Measurements from ENCODE around the gene CTCFL. TPM values are rescaled to one million over a fixed set of nuclear protein-coding genes. Genes with fewer than 3 reads are reported as not detected.
A peak's percentile ranks its signal among the peaks of the same experiment; 100 is the strongest.

Gene CTCFL
- total and polyA plus RNA-seq, 4 donors: 0.05 to 0.08 (median 0.08) TPM; not detected in 1

DNA sequence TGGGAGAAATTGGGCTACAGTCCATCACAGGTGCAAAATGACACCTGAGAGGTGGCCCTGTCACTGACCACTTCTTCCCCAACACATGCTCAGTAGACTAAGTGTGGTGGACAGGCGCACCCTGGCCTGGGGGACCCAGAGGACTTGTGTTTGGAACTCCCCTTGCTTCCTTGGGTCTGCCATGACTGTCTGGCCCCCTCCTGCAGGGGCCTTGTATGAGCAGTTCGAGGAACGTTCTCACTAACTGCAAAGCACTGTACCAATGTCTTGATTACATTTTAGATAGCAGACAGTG, 32.0 kb upstream of the CTCFL start (continued):
- TF ChIP-seq RXRA (IDR thresholded peaks at IDR 0.05): no peak
- TF ChIP-seq NR2F2 (IDR thresholded peaks at IDR 0.05): no peak

DNA sequence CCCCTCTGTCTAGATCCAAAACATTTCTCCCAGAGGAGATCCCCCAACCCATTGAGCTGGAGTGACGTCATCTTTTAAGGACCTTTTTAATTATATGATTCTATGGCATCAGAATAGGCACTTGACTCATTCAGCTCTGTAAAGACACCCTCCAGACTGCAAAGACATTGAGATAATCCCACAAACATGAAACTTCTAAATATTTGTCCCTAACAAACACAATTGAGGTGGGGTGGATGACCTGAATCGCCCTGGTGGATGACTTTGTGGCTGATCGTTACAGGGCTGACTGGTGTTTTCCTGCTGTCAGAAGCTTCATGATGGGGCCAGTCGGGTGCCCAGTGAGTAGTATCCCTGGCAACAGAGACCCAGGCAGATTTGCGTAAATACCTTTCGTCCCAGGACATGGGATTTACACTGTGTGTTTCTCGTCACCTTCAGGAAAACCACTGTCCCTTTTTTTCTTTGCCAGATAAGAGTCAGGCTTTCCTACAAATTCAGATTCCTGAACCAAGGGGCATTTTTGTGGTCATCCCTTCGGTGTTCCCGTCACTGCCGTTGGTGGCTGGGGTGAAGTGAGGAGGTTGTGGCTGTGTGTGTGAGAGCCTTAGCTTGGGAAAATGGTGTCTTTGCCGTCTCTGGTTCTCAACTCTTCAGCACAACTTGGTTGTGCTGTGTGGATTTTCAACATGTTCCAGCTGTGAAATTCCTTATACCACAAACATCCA, 30.7 kb upstream of the CTCFL start:
- Histone ChIP-seq H3K9me3 (ENCODE audit: control insufficient read depth in 4 of 4, low read length in 3 of 4) (no peaks in the 10 kb centered on the region), H3K4me1 (ENCODE audit: control insufficient read depth in 4 of 4, insufficient read depth in 4 of 4, low read length in 3 of 4) (peaks cover 9 to 79% (median 46%) of the 10 kb centered on the region in 4 donors), H3K27ac (ENCODE audit: low read depth in 1 of 2, low read length in 2 of 2) (peak overlapping the region; percentile 87 to 89), H3K36me3 (ENCODE audit: control insufficient read depth in 4 of 4, insufficient read depth in 3 of 4, low read depth in 1 of 4, low read length in 3 of 4) (no peaks in the 10 kb centered on the region), H3K9ac (ENCODE audit: low read depth in 1 of 2, low read length in 2 of 2) (peak overlapping the region in 1 of 2 donors; percentile 85), H3K27me3 (ENCODE audit: control insufficient read depth in 4 of 4, insufficient read depth in 4 of 4, low read length in 3 of 4) (no peaks in the 10 kb centered on the region), H3K4me3 (ENCODE audit: low read depth in 1 of 3, low read length in 3 of 3) (no peak overlapping the region)
- TF ChIP-seq HNF4A (conservative IDR thresholded peaks at IDR 0.05) (peak; percentile 49 to 80), SP1 (IDR thresholded peaks at IDR 0.05) (peak; percentile 72), TAF1 (conservative IDR thresholded peaks at IDR 0.05) (no peak), HNF4G (IDR thresholded peaks at IDR 0.05) (no peak), NR2F2 (IDR thresholded peaks at IDR 0.05) (no peak), YY1 (IDR thresholded peaks at IDR 0.05) (peak; percentile 75), EGR1 (IDR thresholded peaks at IDR 0.05; ENCODE audit: low read depth in 2 of 2) (peak in 1 of 2 donors; percentile 61), RAD21 (IDR thresholded peaks at IDR 0.05) (peak; percentile 30 to 45), FOXA2 (IDR thresholded peaks at IDR 0.05) (peak; percentile 71), JUND (IDR thresholded peaks at IDR 0.05) (peak; percentile 93 to 96), RXRA (IDR thresholded peaks at IDR 0.05) (peak; percentile 94 to 98), FOXA1 (IDR thresholded peaks at IDR 0.05) (peak; percentile 43), GABPA (IDR thresholded peaks at IDR 0.05 in 1 of 2, conservative IDR thresholded peaks at IDR 0.05 in 1 of 2) (no peak)
- TF ChIP-seq, protein P1, sequence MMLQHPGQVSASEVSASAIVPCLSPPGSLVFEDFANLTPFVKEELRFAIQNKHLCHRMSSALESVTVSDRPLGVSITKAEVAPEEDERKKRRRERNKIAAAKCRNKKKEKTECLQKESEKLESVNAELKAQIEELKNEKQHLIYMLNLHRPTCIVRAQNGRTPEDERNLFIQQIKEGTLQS (IDR thresholded peaks at IDR 0.05): peak; percentile 67
- TF ChIP-seq, protein P2, sequence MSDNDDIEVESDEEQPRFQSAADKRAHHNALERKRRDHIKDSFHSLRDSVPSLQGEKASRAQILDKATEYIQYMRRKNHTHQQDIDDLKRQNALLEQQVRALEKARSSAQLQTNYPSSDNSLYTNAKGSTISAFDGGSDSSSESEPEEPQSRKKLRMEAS (IDR thresholded peaks at IDR 0.05): no peak
- TF ChIP-seq, protein P3, sequence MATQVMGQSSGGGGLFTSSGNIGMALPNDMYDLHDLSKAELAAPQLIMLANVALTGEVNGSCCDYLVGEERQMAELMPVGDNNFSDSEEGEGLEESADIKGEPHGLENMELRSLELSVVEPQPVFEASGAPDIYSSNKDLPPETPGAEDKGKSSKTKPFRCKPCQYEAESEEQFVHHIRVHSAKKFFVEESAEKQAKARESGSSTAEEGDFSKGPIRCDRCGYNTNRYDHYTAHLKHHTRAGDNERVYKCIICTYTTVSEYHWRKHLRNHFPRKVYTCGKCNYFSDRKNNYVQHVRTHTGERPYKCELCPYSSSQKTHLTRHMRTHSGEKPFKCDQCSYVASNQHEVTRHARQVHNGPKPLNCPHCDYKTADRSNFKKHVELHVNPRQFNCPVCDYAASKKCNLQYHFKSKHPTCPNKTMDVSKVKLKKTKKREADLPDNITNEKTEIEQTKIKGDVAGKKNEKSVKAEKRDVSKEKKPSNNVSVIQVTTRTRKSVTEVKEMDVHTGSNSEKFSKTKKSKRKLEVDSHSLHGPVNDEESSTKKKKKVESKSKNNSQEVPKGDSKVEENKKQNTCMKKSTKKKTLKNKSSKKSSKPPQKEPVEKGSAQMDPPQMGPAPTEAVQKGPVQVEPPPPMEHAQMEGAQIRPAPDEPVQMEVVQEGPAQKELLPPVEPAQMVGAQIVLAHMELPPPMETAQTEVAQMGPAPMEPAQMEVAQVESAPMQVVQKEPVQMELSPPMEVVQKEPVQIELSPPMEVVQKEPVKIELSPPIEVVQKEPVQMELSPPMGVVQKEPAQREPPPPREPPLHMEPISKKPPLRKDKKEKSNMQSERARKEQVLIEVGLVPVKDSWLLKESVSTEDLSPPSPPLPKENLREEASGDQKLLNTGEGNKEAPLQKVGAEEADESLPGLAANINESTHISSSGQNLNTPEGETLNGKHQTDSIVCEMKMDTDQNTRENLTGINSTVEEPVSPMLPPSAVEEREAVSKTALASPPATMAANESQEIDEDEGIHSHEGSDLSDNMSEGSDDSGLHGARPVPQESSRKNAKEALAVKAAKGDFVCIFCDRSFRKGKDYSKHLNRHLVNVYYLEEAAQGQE (IDR thresholded peaks at IDR 0.05): peak; percentile 41
- TF ChIP-seq, protein P4, sequence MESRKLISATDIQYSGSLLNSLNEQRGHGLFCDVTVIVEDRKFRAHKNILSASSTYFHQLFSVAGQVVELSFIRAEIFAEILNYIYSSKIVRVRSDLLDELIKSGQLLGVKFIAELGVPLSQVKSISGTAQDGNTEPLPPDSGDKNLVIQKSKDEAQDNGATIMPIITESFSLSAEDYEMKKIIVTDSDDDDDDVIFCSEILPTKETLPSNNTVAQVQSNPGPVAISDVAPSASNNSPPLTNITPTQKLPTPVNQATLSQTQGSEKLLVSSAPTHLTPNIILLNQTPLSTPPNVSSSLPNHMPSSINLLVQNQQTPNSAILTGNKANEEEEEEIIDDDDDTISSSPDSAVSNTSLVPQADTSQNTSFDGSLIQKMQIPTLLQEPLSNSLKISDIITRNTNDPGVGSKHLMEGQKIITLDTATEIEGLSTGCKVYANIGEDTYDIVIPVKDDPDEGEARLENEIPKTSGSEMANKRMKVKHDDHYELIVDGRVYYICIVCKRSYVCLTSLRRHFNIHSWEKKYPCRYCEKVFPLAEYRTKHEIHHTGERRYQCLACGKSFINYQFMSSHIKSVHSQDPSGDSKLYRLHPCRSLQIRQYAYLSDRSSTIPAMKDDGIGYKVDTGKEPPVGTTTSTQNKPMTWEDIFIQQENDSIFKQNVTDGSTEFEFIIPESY (IDR thresholded peaks at IDR 0.05): peak; percentile 65
- TF ChIP-seq, protein P5, sequence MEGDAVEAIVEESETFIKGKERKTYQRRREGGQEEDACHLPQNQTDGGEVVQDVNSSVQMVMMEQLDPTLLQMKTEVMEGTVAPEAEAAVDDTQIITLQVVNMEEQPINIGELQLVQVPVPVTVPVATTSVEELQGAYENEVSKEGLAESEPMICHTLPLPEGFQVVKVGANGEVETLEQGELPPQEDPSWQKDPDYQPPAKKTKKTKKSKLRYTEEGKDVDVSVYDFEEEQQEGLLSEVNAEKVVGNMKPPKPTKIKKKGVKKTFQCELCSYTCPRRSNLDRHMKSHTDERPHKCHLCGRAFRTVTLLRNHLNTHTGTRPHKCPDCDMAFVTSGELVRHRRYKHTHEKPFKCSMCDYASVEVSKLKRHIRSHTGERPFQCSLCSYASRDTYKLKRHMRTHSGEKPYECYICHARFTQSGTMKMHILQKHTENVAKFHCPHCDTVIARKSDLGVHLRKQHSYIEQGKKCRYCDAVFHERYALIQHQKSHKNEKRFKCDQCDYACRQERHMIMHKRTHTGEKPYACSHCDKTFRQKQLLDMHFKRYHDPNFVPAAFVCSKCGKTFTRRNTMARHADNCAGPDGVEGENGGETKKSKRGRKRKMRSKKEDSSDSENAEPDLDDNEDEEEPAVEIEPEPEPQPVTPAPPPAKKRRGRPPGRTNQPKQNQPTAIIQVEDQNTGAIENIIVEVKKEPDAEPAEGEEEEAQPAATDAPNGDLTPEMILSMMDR (IDR thresholded peaks at IDR 0.05; ENCODE audit: low read depth, low read length, missing input control): no peak
- 34% methylated on average over 11 of the region's 11 CpGs for WGBS
- no peak for DNase-seq (ENCODE audit: low spot score)

Data from liver (tissue), 9 donors.